NT2/D1 (cell line): ENCODE results near the gene SARDH.

Experiments
- SUZ12 ChIP-seq: IDR thresholded peaks from 2 replicates; pipeline ENCODE4 v1.6.1; 2011; ENCODE audit not compliant: insufficient read length, insufficient read depth; ENCODE audit errors: extremely low read depth
- YY1 ChIP-seq: IDR thresholded peaks from 2 replicates; pipeline ENCODE4 v1.6.1; 2011; ENCODE audit not compliant: insufficient read length, insufficient read depth
- ZNF274 ChIP-seq: IDR thresholded peaks from 2 replicates; pipeline ENCODE4 v1.6.1; 2011; ENCODE audit warnings: mild to moderate bottlenecking, low read depth, low read length

DNA sequence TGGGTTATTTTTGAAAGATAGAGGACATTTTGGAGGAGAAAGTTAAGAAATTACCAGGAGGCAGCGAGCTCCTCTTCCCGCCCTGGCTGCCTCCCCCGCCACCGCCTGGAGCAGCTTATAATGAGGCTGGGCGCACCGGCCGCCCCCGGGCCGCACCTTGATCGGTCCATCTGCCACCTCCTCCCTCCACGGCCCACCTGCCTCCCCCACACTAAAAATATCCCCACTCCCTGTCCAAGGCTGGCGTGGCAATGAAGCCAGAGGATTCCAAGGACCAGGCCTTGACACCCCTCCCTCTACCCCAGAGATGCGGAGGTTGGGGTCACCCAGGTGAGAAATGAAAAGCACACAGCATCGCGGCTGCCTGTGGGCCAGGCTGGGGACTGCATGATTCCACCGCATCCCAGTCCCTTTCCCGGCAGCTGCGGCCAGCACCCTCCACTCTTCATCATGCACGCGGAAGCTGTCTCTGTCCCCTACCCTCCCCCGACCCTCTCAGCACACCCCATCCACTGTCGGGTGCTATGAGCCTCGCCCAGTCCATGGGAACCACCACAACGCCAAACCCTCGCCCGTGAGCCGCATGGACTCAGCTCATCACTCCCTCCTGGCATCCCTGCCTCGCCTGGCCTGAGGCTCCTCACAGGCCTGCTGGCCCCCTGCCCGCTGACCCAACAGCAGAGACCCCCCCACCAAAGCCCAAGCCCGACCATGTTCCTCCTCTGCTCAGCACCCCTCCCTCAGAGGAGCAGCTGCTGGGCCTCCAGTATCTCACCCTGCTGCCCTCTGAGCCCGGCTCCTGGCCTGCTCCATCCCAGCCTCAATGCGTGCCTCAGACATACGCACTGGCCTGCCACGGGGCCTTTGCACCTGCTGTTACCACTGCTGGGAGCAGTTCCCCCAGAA lies 50.0 kb downstream of the SARDH start:
- TF ChIP-seq YY1 (no peak), SUZ12 (no peak), ZNF274 (no peak)
